Mesodermal cell (in vitro differentiated cells): ENCODE results near the gene DPH2.

Source experiments
- H3K27ac ChIP-seq: 2 replicates; pipeline ENCODE4 v1.7.0; 2013; ENCODE audit warnings: mild to moderate bottlenecking, low read depth, low read length, moderate library complexity; ENCODE audit not compliant: severe bottlenecking
- H3K36me3 ChIP-seq: 2 replicates; pipeline ENCODE4 v1.7.1; 2013; ENCODE audit warnings: mild to moderate bottlenecking, low read length, moderate library complexity; ENCODE audit not compliant: control insufficient read depth, insufficient read depth
- H3K4me1 ChIP-seq: one replicate; pipeline ENCODE4 v1.7.1; 2013; ENCODE audit warnings: mild to moderate bottlenecking, low read length; ENCODE audit not compliant: insufficient read depth, control insufficient read depth, poor library complexity, severe bottlenecking
- H3K4me3 ChIP-seq: 2 replicates; pipeline ENCODE4 v1.7.0; 2013; ENCODE audit warnings: low read length, control low read depth, mild to moderate bottlenecking; ENCODE audit not compliant: insufficient read depth, poor library complexity, severe bottlenecking; ENCODE audit errors: extremely low read depth
- H3K9me3 ChIP-seq: 2 replicates; pipeline ENCODE4 v1.7.1; 2013; ENCODE audit warnings: mild to moderate bottlenecking, low read length, moderate library complexity; ENCODE audit not compliant: control insufficient read depth
- WGBS, 2 experiments: methylation state at CpG; one replicate each; pipeline ENCODE4 v1.1.5; 2013; ENCODE audit warnings: missing lambda C conversion rate in 2 of 2; ENCODE audit not compliant: insufficient coverage in 2 of 2; 5-methylcytosine and 5-hydroxymethylcytosine counted together

DPH2 gene

DNA sequence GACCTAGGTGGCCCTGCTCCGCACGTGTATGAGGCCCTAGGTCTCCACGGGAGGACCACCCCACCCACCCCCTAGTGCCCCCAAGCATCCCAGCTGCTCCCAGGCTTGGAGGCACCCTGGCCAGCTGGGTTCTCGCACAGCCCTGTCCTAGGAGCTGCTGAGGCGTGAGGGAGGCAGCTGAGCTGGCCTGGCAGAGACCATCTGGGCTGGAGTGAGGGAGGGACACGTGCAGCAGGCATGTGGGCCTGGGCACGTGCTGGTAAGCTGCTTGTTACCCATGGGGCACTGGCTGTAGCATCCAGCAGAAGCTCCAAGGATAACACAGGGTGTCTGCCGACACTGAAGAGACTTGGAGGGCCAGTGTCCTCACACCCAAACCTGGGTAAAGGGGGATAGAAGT lies 51.3 kb downstream of the DPH2 start:
- Histone ChIP-seq H3K4me3 (no peak overlapping the region), H3K36me3 (peaks cover 20% of the 10 kb centered on the region), H3K9me3 (no peaks in the 10 kb centered on the region), H3K27ac (no peak overlapping the region), H3K4me1 (no peaks in the 10 kb centered on the region)
- WGBS, 2 experiments, result 91 to 93% methylated on average over 4 to 8 of the region's 8 CpGs

DNA sequence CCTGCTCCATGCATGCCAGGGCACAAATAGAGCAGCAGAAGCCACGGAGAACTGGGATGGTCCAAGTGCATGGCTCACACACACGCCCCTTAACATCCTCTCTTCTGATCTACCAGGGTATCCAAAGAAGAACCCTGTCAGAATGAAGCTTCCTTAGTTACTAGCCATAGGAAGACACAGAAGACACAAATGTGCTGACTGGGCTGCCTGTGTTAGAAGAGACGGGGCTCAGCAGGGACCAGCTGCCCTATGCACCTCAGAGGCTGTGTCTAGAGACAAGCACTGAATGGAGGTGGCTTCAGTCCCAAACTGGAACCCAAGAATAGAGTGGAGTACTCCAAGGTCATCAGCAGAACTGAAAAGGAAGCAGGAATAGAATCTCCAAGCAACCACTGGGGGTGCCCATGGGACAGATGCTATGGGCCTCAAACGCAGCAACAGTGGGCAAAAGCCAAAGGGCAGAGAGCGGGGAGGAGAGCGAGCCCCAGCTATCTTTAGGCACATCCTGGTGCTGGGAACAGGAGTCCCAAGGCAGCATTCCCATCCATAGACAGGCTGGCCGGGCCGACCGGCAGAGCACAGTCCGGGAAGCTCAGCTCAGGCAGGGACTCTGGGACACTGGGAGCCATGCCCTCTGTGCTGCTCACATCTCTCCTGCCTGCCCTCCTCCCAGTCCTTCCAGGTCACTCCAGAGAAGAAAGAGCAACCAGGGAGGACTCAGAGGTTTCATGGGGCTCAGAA lies 51.9 kb downstream of the DPH2 start:
- Histone ChIP-seq H3K4me1 (no peaks in the 10 kb centered on the region), H3K4me3 (no peak overlapping the region), H3K27ac (no peak overlapping the region), H3K9me3 (no peaks in the 10 kb centered on the region), H3K36me3 (peaks cover 22% of the 10 kb centered on the region)
- 92 to 94% methylated on average over 8 to 10 of the region's 10 CpGs for WGBS, 2 experiments
